HG03066 (cell line): ENCODE data around the gene MYT1.
"Not testable (repeated sequence)": the region's sequence is repeated elsewhere in the genome, so short reads cannot be mapped to it uniquely, and the experiment has no call there.

Source experiments
- ATAC-seq: cut with Tn5 transposase; IDR thresholded peaks from one replicate; pipeline ENCODE4 v1.9.1; 2021; ENCODE audit warnings: low read depth; ENCODE audit not compliant: unreplicated experiment

MYT1 gene

DNA sequence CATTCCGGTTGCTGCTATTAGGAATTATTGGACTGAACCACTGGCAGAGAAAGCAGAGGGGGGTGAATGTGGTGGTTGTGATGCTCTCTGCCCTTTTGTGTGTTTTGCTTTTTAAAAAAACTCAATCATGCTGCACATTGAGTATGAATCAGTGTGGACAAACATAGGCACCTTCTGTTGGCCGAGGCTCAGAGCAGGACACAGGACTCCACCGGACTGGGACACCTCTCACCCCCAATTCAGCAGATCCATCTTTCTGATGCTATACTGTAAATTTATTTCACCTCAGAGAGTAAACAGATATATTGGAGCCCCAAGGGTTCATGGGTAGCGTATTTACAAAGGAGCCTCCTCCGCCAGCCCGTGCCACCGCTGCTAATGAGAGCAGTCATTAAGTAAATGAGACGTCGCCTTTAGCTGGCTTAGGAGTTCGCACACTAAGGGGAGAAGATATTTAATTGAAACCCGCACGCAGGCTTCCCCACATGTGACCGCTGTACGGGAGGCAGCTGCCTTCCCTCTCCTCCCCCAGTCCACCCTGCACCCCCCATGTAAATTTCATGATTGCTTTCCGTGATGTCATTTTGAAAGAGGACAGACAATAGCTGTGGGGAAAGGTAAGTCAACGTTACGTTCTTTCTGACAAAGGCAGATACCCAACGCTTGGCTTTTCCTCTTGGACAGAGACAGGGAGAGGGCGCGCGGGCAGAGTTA is at the start of gene MYT1:
Gene MYT1 (plus strand): TSS at position 330 of the 714 bp plus-strand sequence. CDS start 34,410 bp downstream, outside the sequence.
- no peak for ATAC-seq

GRCh38 chr20:64115171-64115911 is 48.9 kb upstream of the MYT1 start:
- ATAC-seq: no peak

DNA sequence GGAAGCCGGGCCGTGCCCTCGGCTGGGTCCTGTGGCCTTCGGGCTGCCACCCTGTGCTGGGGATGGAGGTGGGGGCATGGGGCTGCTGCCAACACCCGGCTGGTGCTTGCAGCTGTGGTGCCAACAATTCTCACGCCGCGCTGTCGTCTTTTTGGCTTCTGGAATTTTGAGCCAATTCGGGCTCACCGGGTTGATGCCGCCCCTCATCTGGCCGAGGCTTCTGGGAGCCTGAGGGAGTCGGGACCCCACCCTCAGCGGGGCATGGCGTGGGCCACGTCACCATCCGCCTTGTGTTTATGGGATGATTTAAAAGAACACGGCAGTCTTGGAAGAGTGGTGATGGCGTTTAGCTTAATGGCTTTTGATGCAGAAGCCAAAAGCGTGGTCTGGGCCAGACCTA is 48.2 kb upstream of the MYT1 start:
- ATAC-seq: no peak

- ATAC-seq: no peak
These were observed 47.5 kb upstream of the MYT1 start for GRCh38 chr20:64116541-64117431.

DNA sequence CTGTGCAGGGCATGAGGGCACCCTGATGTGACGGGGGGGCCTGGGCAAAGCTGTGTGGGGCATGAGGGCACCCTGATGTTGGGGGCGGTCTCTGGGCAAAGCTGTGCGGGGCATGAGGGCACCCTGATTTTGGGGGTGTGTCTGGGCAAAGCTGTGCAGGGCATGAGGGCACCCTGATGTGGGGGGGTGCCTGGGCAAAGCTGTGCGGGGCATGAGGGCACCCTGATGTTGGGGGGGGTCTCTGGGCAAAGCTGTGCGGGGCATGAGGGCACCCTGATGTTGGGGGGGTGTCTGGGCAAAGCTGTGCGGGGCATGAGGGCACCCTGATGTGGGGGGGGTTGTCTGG is 46.8 kb upstream of the MYT1 start:
- not testable (repeated sequence) for ATAC-seq

- ATAC-seq: no peak
These were observed 45.0 kb upstream of the MYT1 start for GRCh38 chr20:64119301-64119680.

GRCh38 chr20:64119681-64120341 is 44.4 kb upstream of the MYT1 start:
- no peak for ATAC-seq

DNA sequence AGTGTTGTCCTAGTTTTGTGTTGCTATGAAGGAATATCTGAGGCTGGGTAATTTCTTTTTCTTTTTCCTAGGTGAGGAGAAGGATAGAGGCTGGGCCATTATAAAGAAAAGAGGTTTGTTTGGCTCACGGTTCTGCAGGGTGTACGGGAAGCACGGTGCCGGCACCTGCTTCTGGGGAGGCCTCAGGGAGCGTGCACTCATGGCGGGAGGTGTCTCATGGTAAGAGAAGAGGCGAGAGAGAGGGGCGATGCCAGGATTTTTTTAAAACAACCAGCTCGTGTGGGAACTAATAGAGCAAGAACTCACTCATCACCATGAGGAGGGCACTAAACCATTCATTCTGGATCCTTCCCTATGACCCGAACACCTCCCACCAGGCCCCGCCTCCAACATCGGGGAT is 42.7 kb upstream of the MYT1 start:
- ATAC-seq: no peak

DNA sequence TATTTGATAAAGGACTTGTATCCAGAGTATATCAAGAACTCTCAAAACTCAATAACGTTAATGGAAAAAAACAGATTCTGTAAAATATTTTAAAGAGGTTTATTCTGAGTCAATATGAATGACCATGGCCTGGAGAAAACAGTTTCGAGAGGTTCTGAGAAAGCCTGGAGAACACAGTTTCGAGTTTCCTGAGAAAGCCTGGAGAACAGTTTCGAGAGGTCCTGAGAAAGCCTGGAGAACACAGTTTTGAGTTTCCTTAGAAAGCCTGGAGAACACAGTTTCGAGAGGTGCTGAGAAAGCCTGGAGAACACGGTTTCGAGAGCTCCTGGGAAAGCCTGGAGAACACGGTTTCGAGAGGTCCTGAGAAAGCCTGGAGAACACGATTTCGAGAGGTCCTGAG is 41.3 kb upstream of the MYT1 start:
- not testable (repeated sequence) for ATAC-seq

DNA sequence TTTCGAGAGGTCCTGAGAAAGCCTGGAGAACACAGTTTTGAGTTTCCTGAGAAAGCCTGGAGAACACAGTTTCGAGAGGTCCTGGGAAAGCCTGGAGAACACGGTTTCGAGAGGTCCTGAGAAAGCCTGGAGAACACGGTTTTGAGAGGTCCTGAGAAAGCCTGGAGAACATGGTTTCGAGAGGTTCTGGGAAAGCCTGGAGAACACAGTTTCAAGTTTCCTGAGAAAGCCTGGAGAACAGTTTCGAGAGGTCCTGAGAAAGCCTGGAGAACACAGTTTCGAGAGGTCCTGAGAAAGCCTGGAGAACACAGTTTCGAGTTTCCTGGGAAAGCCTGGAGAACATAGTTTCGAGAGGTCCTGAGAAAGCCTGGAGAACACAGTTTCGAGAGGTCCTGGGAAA is 40.7 kb upstream of the MYT1 start:
- ATAC-seq: not testable (repeated sequence)

DNA sequence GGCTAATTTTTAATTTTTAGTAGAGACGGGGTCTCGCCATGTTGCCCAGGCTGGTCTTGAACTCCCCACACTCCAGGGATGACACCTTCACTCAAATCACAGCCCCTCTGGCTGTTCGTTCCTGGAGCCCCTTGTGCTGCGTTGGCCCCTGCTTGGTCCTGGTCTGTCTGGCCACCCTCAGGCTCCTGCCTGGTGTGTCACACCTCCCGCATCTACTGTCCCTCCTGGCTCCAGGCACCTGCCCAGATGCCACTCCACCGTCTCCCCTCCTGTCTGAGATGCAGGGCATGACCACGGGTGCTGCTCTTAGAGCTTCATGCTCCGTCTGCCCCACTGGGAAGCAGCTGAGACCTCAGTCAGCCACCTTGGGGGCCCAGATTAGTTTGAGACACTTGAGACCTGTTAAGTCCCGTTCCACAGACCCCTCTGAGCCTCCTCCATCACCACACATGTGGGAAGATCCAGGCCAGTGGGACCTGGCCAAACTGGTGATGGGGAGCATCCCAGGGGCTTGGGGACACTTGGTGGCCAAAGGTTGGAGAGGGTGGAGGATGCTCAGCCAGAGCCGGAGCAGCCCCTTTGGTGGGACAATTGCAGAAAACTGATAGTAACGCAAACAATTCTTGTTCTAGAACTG is 35.0 kb upstream of the MYT1 start:
- no peak for ATAC-seq

DNA sequence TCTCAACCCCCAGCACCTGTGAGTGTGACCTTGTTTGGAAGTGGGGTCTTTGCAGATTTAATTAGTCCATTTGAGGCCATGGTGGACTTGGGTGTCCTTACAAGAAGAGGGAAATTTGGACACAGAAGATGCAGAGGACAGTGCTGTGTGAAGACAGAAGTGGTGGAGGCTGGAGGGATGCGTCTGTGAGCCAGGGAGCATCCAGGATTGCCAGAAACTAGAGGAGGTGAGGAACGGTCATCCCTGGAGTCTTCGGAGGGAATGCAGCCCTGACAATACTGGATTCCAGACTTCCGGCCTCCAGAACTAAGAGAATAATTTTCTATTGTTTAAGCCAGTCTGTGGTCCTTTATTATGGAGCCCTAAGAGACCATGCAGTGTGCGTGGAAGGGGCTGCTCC is 34.0 kb upstream of the MYT1 start:
- no peak for ATAC-seq

DNA sequence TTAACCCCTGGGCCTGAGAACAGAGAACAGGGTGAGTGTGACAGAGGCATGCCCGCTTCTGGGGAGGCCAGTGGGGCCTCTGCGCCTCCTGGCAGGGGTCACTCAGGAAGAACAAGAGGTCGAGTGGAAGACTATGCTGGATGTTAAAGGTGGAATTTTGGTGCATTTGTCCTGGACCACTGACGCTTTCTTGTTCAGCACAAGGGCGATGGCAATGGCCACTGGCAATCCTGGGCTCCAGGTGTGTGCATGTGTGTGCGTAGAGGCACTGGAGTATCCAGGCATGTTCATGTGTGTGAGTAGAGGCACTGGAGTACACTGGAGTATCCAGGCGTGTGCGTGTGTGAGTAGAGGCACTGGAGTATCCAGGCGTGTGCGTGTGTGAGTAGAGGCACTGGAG is 33.4 kb upstream of the MYT1 start:
- ATAC-seq: no peak

- ATAC-seq: no peak
These were observed 32.8 kb upstream of the MYT1 start for GRCh38 chr20:64131406-64131805.

DNA sequence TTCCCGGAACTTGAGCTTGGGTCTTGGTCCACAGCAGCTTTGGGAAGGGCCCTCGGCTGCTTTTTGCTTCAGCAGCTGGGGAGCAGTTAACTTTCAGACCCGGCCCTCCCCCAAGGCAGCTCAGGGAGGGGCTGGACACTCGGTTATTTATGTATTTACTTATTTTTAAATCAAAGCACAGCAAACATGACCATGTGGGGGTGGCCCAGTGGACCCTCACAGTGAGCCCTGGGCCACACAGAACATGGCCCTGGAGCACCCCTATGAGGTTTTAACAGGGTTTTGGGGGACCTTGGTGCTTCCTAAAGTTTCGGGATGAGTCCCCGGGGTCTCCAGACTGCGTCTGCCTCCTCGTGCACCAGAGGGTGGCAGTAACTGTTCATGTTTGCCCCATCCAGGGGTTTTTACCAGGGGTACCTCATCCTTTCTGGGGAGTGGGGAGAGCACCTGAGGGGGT is 30.3 kb upstream of the MYT1 start:
- no peak for ATAC-seq

DNA sequence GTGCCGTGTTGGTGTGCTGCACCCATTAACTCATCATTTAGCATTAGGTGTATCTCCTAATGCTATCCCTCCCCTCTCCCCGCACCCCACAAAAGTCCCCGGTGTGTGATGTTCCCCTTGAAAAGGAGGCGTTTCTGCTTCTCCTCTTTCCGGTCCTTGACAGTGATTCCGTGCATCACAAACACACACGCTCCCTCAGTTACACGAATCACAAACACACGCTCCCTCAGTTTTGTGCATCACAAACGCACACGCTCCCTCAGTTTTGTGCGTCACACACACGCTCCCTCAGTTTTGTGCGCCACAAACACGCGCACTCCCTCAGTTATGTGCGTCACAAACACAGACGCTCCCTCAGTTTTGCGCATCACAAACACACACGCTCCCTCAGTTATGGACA is 29.5 kb upstream of the MYT1 start:
- ATAC-seq: not testable (repeated sequence)

- no peak for ATAC-seq
These were observed 28.1 kb upstream of the MYT1 start for GRCh38 chr20:64136004-64136710.

DNA sequence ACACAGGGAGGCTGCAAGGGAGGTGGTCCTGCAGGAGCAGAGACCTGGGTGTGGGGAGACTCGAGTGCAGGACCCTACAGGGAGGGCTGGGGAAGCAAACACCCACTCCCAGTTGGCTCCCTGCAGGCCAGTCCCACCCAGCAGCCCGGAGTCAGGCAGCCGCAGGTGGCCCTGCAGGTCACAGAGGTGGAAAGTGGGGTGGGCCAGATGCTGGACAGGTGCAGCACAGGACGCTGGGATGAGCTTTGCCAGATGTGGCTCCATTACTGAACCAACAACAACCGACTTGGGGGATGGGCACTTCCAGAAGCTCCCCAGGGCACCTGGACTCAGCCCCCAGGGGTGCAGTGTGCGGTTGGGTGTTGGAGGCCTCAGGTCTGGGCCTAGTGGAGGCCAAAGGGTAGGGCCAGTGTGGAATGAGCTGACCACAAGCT is 26.6 kb upstream of the MYT1 start:
- ATAC-seq: no peak

GRCh38 chr20:64138276-64138815 is 25.9 kb upstream of the MYT1 start:
- ATAC-seq: no peak
